ENCODE measurements around the gene WWP2.

DNA sequence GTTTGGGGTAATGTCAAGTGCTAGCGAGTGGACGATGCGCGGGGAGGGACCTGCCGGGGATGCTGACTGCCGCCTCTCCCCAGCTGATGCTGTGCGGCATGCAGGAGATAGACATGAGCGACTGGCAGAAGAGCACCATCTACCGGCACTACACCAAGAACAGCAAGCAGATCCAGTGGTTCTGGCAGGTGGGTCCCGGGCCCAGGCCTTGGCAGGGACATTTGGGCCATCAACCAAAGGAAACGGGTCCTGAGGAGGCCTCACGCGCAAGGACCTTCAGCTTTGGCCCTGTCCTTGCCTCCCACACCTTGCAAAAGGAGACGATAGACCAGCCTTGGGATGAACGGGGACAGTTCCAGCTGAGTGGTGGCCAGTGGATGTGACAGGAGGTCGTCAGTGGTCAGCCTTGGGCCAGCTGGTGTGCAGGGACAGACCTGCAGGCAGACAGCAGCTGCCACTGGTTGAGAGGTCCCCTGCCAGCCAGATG is 175.4 kb downstream of the WWP2 start:
- TF ChIP-seq, protein P1, sequence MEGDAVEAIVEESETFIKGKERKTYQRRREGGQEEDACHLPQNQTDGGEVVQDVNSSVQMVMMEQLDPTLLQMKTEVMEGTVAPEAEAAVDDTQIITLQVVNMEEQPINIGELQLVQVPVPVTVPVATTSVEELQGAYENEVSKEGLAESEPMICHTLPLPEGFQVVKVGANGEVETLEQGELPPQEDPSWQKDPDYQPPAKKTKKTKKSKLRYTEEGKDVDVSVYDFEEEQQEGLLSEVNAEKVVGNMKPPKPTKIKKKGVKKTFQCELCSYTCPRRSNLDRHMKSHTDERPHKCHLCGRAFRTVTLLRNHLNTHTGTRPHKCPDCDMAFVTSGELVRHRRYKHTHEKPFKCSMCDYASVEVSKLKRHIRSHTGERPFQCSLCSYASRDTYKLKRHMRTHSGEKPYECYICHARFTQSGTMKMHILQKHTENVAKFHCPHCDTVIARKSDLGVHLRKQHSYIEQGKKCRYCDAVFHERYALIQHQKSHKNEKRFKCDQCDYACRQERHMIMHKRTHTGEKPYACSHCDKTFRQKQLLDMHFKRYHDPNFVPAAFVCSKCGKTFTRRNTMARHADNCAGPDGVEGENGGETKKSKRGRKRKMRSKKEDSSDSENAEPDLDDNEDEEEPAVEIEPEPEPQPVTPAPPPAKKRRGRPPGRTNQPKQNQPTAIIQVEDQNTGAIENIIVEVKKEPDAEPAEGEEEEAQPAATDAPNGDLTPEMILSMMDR (IDR thresholded peaks at IDR 0.05), result peak in 1 of 5 experiments; percentile 36
- TF ChIP-seq POLR2A (IDR thresholded peaks at IDR 0.05) (no peak), EP300 (IDR thresholded peaks at IDR 0.05) (no peak)

Data from tibial nerve (tissue), 4 donors.